HG03064 (cell line): Measurements from ENCODE around the gene SLC30A1.

ENCODE experiments used
- ATAC-seq: cut with Tn5 transposase; IDR thresholded peaks from one replicate; pipeline ENCODE4 v1.9.1; 2021; ENCODE audit warnings: low read depth; ENCODE audit not compliant: unreplicated experiment

SLC30A1 gene

GRCh38 chr1:211527888-211528287 is 51.1 kb downstream of the SLC30A1 start:
- ATAC-seq = no peak

- ATAC-seq = no peak
Measured at GRCh38 chr1:211527006-211527405, 52.0 kb downstream of the SLC30A1 start.

GRCh38 chr1:211526101-211526500 is 52.9 kb downstream of the SLC30A1 start:
- ATAC-seq = no peak

- ATAC-seq = no peak
Measured at GRCh38 chr1:211525101-211525676, 53.8 kb downstream of the SLC30A1 start.

- no peak for ATAC-seq
Measured at GRCh38 chr1:211524521-211524920, 54.4 kb downstream of the SLC30A1 start.

GRCh38 chr1:211522804-211523203 is 56.2 kb downstream of the SLC30A1 start:
- ATAC-seq = no peak
